ENCODE measurements around the gene ANO1.

ANO1 gene

DNA sequence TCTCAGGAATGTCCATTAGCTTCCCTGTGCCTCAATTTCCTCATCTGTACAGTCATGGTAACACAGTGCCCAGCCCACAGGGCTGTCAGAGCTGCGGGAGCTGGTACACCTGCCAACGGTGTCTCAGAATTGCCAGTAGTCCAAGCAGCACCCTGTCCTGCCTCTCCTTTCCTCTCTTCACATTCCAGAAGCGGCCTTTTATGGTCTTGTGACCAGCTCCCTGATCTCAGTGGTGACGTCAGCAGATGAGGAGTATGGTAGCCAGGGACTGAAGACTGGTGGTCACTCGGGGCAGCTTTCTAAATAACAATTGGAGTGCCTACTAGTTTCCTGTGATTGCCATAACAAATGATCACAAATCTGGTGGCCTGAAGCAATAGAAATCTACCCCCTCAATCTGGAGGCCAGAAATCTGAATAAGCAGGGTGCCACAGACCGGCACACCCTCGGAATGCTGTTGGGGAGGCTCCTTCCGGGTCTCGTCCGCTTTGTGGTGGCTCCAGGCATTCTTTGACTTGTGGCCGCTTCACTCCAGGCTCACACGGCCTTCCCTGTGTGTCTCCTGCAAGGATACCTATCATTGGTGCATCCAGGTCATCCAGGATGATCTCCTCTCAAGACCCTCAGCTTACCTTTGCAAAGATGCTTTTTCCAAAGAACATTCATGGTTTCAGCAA, 127.1 kb downstream of the ANO1 start:
- TF ChIP-seq, protein P1, sequence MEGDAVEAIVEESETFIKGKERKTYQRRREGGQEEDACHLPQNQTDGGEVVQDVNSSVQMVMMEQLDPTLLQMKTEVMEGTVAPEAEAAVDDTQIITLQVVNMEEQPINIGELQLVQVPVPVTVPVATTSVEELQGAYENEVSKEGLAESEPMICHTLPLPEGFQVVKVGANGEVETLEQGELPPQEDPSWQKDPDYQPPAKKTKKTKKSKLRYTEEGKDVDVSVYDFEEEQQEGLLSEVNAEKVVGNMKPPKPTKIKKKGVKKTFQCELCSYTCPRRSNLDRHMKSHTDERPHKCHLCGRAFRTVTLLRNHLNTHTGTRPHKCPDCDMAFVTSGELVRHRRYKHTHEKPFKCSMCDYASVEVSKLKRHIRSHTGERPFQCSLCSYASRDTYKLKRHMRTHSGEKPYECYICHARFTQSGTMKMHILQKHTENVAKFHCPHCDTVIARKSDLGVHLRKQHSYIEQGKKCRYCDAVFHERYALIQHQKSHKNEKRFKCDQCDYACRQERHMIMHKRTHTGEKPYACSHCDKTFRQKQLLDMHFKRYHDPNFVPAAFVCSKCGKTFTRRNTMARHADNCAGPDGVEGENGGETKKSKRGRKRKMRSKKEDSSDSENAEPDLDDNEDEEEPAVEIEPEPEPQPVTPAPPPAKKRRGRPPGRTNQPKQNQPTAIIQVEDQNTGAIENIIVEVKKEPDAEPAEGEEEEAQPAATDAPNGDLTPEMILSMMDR (IDR thresholded peaks at IDR 0.05), result no peak

DNA sequence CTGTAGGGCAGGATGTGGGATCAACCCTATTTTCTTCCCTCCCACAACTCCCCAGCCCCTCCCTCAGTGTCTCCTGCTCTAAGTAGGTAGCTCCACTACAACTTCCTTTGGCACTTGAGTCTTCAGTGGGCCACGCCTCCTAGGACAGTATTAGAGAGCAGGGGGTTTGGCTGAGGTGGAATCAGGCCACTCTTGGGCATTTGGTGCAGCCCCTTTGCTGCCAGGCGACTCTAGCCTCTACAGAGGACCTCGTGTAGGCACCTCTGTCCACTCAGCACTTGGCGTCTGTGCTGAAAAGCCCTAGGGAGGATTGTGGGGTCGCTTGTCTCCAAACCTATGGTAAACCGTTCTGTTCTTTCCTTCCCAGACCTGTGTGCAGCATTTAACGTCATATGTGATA, 127.6 kb downstream of the ANO1 start:
- TF ChIP-seq, protein P1 (IDR thresholded peaks at IDR 0.05), result no peak

DNA sequence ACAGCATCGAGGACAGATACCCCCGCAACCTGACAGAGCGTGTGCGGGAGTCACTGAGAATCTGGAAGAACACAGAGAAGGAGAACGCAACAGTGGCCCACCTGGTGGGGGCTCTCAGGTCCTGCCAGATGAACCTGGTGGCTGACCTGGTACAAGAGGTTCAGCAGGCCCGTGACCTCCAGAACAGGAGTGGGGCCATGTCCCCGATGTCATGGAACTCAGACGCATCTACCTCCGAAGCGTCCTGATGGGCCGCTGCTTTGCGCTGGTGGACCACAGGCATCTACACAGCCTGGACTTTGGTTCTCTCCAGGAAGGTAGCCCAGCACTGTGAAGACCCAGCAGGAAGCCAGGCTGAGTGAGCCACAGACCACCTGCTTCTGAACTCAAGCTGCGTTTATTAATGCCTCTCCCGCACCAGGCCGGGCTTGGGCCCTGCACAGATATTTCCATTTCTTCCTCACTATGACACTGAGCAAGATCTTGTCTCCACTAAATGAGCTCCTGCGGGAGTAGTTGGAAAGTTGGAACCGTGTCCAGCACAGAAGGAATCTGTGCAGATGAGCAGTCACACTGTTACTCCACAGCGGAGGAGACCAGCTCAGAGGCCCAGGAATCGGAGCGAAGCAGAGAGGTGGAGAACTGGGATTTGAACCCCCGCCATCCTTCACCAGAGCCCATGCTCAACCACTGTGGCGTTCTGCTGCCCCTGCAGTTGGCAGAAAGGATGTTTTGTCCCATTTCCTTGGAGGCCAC, 128.3 kb downstream of the ANO1 start:
- TF ChIP-seq, protein P1 (IDR thresholded peaks at IDR 0.05), result no peak

DNA sequence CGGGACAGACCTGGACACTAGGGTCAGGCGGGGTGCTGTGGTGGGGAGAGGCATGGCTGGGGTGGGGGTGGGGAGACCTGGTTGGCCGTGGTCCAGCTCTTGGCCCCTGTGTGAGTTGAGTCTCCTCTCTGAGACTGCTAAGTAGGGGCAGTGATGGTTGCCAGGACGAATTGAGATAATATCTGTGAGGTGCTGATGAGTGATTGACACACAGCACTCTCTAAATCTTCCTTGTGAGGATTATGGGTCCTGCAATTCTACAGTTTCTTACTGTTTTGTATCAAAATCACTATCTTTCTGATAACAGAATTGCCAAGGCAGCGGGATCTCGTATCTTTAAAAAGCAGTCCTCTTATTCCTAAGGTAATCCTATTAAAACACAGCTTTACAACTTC, 128.9 kb downstream of the ANO1 start:
- TF ChIP-seq, protein P1 (IDR thresholded peaks at IDR 0.05), result no peak

DNA sequence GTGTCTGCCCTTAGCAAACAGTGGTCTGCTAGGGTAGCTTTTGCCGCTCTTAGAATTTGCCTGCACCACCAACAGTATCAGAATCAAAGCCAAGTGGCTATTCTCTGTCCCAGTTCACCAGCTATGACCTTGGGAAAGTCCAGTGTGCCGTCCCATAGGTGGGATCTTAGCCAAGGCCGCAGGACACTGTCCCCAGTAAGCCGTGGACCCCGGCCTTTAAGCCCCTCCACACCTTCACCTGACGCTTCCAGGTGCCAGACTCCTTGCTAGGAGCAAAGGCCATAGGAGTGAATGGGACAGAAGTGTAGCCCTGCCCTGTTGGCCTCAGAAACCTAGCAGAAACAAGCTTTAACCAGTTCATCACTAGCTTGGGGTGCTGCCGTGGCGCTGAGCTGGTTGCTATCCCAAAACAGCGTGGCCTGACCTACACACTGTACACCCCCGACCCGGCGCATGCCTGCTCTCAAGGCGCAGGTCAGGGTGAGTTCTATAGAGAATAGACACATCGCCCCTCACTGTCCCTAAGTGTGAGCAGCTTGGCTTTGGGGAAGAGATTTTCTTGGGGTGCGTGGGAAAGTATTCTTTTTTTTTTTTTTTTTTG, 129.5 kb downstream of the ANO1 start:
- TF ChIP-seq, protein P1 (IDR thresholded peaks at IDR 0.05), result no peak

DNA sequence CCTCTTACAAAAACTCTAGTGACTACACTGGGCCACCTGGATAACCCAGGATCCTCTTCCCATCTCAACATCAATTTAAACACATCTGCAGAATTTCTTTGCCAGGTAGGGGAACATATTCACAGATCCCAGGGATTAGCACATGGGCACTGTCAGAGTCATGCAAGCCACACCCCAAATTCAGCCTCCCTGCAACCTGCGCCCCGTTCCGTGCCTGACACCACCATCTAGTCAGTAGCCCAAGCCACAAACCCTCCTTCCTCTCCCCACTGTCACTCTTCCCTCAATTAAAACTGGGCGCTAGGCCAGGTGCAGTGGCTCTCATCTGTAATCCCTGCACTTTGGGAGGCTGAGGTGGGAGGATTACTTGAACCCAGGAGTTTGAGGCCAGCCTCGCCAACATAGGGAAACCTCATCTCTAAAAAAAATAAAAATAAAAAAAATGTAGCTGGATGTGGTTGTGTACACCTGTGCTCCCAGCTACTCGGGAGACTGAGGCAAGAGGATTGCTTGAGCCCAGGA, 131.3 kb downstream of the ANO1 start:
- TF ChIP-seq, protein P1 (IDR thresholded peaks at IDR 0.05), result no peak

DNA sequence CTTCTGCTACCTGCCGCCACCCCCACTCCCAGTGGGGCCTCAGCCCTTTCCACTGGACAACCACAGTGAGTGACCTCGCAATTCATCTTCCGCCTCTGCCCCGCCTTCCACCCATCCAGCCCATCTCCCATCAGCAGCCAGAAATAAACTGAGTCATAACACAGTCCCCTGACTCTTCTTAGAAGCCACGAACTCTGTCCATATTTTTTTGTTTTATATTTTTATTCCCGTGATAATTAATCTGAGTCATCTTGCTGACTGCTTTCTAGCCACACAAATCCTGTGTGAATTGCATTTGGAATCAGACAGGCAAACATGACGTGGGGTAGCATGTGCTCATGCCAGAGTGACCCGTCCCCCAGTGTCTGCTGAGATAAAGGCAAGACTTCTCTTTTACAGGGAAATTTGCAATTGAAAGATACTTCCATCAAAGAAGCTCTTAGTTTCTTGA, 132.0 kb downstream of the ANO1 start:
- TF ChIP-seq, protein P1 (IDR thresholded peaks at IDR 0.05), result no peak
